CD4-positive, alpha-beta memory T cell (primary cell): ENCODE results near the gene TMEM100. TPM values are rescaled to one million over a fixed set of nuclear protein-coding genes. Genes with fewer than 3 reads are reported as not detected.

Experiments
- CTCF ChIA-PET: fragments of 350-600 bp; sonication (Branson Sonifier 250); formaldehyde crosslinking; loops from one replicate; lab custom pipeline; 2021; ENCODE audit warnings: inconsistent platforms; ENCODE audit not compliant: partially characterized antibody; lab: Charles Lee
- POLR2A ChIA-PET: fragments of 350-600 bp; sonication (Branson Sonifier 250); formaldehyde crosslinking; loops from one replicate; lab custom pipeline; 2021; ENCODE audit not compliant: partially characterized antibody; lab: Charles Lee
- DNase-seq, 5 donors: peaks; one replicate each; pipeline versions ENCODE4 v3.0.0 to v3.0.0-alpha.2; 2020 to 2022; ENCODE audit warnings: mixed read lengths in 1 of 5
- H3K27ac ChIP-seq: one replicate; pipeline ENCODE4 v1.7.0; 2013; ENCODE audit warnings: low read depth, low read length
- H3K27me3 ChIP-seq: 2 replicates; pipeline ENCODE4 v1.7.0; 2013; ENCODE audit warnings: mild to moderate bottlenecking, low read length, moderate library complexity; ENCODE audit not compliant: insufficient read depth
- H3K36me3 ChIP-seq: 2 replicates; pipeline ENCODE4 v1.7.0; 2013; ENCODE audit warnings: mild to moderate bottlenecking, low read length, moderate library complexity; ENCODE audit not compliant: insufficient read depth
- H3K4me1 ChIP-seq: 2 replicates; pipeline ENCODE4 v1.7.0; 2013; ENCODE audit warnings: mild to moderate bottlenecking, low read length, moderate library complexity; ENCODE audit not compliant: insufficient read depth
- H3K4me3 ChIP-seq, 2 donors: one replicate each; pipeline ENCODE4 v1.7.0; 2013; ENCODE audit warnings: low read length in 2 of 2, mild to moderate bottlenecking in 1 of 2
- H3K9me3 ChIP-seq, 2 donors: one replicate each; pipeline ENCODE4 v1.7.0; 2013; ENCODE audit warnings: low read length in 2 of 2, control low read depth in 1 of 2; ENCODE audit not compliant: control insufficient read depth in 1 of 2
- H3K27ac Mint-ChIP-seq, 7 donors: one replicate each; pipeline ENCODE4 v1.8.0; 2020 to 2021; ENCODE audit warnings: mixed read lengths in 7 of 7, mild to moderate bottlenecking in 6 of 7, inconsistent platforms in 3 of 7, moderate library complexity in 3 of 7
- H3K27me3 Mint-ChIP-seq, 2 donors: one replicate each; pipeline ENCODE4 v1.8.0; 2020 to 2021; ENCODE audit warnings: mixed read lengths in 2 of 2
- H3K36me3 Mint-ChIP-seq, 2 donors: one replicate each; pipeline ENCODE4 v1.8.0; 2020 to 2021; ENCODE audit warnings: mixed read lengths in 2 of 2, inconsistent platforms in 1 of 2, mild to moderate bottlenecking in 1 of 2
- H3K4me1 Mint-ChIP-seq, 4 donors: one replicate each; pipeline ENCODE4 v1.8.0; 2020 to 2021; ENCODE audit warnings: mixed read lengths in 4 of 4, mild to moderate bottlenecking in 1 of 4
- H3K4me3 Mint-ChIP-seq, 8 donors: one replicate each; pipeline ENCODE4 v1.8.0; 2020 to 2021; ENCODE audit warnings: mixed read lengths in 8 of 8, mild to moderate bottlenecking in 7 of 8, moderate library complexity in 6 of 8, inconsistent platforms in 3 of 8
- H3K9me3 Mint-ChIP-seq, 8 donors: one replicate each; pipeline ENCODE4 v1.8.0; 2020 to 2021; ENCODE audit warnings: mixed read lengths in 8 of 8, mild to moderate bottlenecking in 5 of 8, inconsistent platforms in 3 of 8, moderate library complexity in 1 of 8
- intact Hi-C: fragments of 100-400 bp; cut with micrococcal nuclease; formaldehyde crosslinking; loops from one replicate; pipeline ENCODE4 v1.15.1; 2023
- polyA plus RNA-seq, 2 donors: library from polyadenylated mRNA; unstranded; fragments of 300-500 nt; fragmentation: Illumina TruSeq; gene quantifications; one replicate each; pipeline ENCODE4 v1.2.3, GENCODE V29; 2021
- total RNA-seq, 2 experiments: library from RNA; stranded (reverse); gene quantifications; one replicate each; pipeline ENCODE4 v1.2.3, GENCODE V29; 2021

The TMEM100 gene
- total and polyA plus RNA-seq, 4 experiments from 2014 or later, result not detected

- peaks cover 4% of the 10 kb centered on the region for H3K27me3 ChIP-seq
- no peaks in the 10 kb centered on the region for H3K9me3 Mint-ChIP-seq
- intact Hi-C loops, result loop anchor here (2.0 to 10.0 kb wide), 2 partner anchors 15 to 787 kb away; partner anchors contain the start of genes COX11 and STXBP4
- ChIA-PET CTCF (interaction anchor here (1.1 to 1.6 kb wide), 7 partner anchors 8 to 175 kb away, joined by 3 to 9 read pairs (median 4); no protein-coding TSS in a partner anchor), POLR2A (interaction anchor here (0.5 kb wide), 1 partner anchor 18 kb away, joined by 4 read pairs; no protein-coding TSS in a partner anchor)
- H3K27me3 Mint-ChIP-seq, result peaks cover 13 to 16% of the 10 kb centered on the region in 2 donors
- peak overlapping the region in 6 of 7 donors; percentile 8 to 79 (median 57) for H3K27ac Mint-ChIP-seq
- peaks cover 13% of the 10 kb centered on the region for H3K4me1 ChIP-seq
- DNase-seq, result no peak
- peak overlapping the region; percentile 39 for H3K27ac ChIP-seq
- no peaks in the 10 kb centered on the region for H3K9me3 ChIP-seq
- no peaks in the 10 kb centered on the region for H3K36me3 ChIP-seq
- H3K4me3 Mint-ChIP-seq, result peak overlapping the region; percentile 80 to 93 (median 88)
- H3K36me3 Mint-ChIP-seq, result peaks cover 0 to 1% of the 10 kb centered on the region in 2 donors
- peaks cover 15 to 26% (median 17%) of the 10 kb centered on the region in 4 donors for H3K4me1 Mint-ChIP-seq
- H3K4me3 ChIP-seq, result peak overlapping the region; percentile 37 to 58
Observed at GRCh38 chr17:55751720-55752250, 29.1 kb upstream of the TMEM100 start.

DNA sequence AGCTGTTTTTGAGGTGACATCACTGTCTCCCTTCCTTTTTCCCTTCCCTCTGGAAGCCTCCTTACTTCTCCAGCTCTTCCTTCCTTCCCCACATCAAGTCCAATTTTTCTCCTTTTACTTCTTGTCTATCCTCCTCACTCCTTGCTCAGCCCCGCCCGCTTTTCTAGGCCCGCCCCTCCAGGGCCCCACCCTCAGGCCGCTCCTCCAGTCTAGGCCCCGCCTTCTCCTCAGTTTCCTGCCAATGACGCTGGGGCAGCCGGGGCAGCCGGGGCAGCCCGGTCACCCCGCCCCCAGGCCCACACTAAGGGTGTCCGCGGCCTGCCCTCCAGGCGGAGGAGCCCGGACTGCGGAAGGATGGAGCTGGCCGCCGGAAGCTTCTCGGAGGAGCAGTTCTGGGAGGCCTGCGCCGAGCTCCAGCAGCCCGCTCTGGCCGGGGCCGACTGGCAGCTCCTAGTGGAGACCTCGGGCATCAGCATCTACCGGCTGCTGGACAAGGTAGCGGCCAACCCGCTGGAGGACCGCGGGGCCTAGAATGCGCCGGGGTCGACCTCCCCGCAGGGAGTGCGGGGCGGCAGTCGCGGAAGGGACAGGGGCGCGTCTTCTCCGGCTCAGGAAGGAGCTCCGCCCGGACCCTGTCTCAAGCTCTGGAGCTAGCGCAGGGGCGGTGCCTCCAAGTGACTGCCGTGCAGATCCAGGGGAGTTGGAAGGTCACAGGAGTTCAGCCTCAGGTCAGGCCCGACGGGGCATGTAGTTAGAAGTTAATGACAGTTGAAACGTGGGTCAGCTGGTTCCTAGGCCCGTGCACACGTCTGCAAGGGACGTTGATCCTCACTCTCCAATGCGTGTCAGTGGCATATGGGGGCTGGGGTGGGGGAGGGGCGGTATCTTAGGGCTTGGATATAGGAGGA is 28.3 kb upstream of the TMEM100 start, which contains the start of gene PCTP:
Gene PCTP, plus strand, starts transcription at position 302 of the 908 bp plus-strand sequence. Its CDS starts 53 bp downstream, at position 355.
- H3K27ac ChIP-seq, result peak within 1 kb of the TSS; percentile 39
- Mint-ChIP-seq H3K27ac (peak within 1 kb of the TSS; percentile 8 to 79 (median 48)), H3K9me3 (no peaks in the 10 kb centered on the region), H3K4me1 (peaks cover 15 to 26% (median 17%) of the 10 kb centered on the region in 4 donors), H3K27me3 (peaks cover 15 to 20% of the 10 kb centered on the region in 2 donors), H3K4me3 (peak within 1 kb of the TSS; percentile 80 to 93 (median 88)), H3K36me3 (peaks cover 0 to 1% of the 10 kb centered on the region in 2 donors)
- intact Hi-C loops, result loop anchor here (1.0 to 10.0 kb wide), 3 partner anchors 14 to 786 kb away; partner anchors contain the start of genes COX11 and STXBP4
- ChIA-PET POLR2A (interaction anchor here (0.5 to 0.6 kb wide), 2 partner anchors 19 to 174 kb away, joined by 3 to 4 read pairs; no protein-coding TSS in a partner anchor), CTCF (interaction anchor here (0.8 to 1.6 kb wide), 8 partner anchors 9 to 174 kb away, joined by 3 to 9 read pairs (median 4); no protein-coding TSS in a partner anchor)
- H3K27me3 ChIP-seq, result peaks cover 4% of the 10 kb centered on the region
- H3K9me3 ChIP-seq, result no peaks in the 10 kb centered on the region
- H3K4me3 ChIP-seq, result peak within 1 kb of the TSS; percentile 37 to 58
- H3K4me1 ChIP-seq, result peaks cover 13% of the 10 kb centered on the region
- DNase-seq, result peak; percentile 74 to 79 (median 78)
- H3K36me3 ChIP-seq, result no peaks in the 10 kb centered on the region

DNA sequence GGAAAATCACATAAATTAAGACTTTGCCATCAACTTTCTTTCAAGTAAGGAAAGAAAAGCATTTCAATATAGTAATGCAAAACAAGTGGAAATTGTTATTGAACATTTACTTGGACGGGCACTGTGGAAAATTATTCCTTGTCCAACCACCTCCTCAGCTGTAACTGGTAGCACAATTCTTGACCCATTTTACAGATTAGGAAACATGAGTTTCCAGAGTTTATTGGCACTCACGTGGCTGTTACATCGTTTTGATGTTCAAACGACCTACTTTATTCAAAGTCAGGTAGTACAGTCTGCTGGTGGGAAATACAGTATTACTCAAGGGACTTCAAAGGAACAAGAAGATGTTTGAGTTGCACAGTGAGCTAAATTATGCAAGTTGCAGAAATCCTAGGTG is 27.3 kb upstream of the TMEM100 start:
- peak overlapping the region in 5 of 8 donors; percentile 80 to 93 (median 88) for H3K4me3 Mint-ChIP-seq
- POLR2A ChIA-PET, result no interaction called here
- intact Hi-C loops, result loop anchor here (1.0 to 10.0 kb wide), 3 partner anchors 13 to 785 kb away; partner anchors contain the start of genes COX11 and STXBP4

GRCh38 chr17:55748841-55749240 is 26.2 kb upstream of the TMEM100 start:
- DNase-seq, result no peak
- intact Hi-C loops, result no loop called here
- POLR2A ChIA-PET, result no interaction called here
- peaks cover 4% of the 10 kb centered on the region for H3K27me3 ChIP-seq
- Mint-ChIP-seq H3K4me1 (peaks cover 15 to 26% (median 16%) of the 10 kb centered on the region in 4 donors), H3K27me3 (peaks cover 15 to 27% of the 10 kb centered on the region in 2 donors), H3K4me3 (no peak overlapping the region), H3K36me3 (peaks cover 0 to 1% of the 10 kb centered on the region in 2 donors), H3K27ac (no peak overlapping the region), H3K9me3 (no peaks in the 10 kb centered on the region)
- no peaks in the 10 kb centered on the region for H3K9me3 ChIP-seq
- H3K4me3 ChIP-seq, result no peak overlapping the region
- CTCF ChIA-PET, result no interaction called here
- H3K27ac ChIP-seq, result no peak overlapping the region
- peaks cover 13% of the 10 kb centered on the region for H3K4me1 ChIP-seq
- H3K36me3 ChIP-seq, result no peaks in the 10 kb centered on the region

More for the DNA sequence above, 27.3 kb upstream of the TMEM100 start:
- Histone ChIP-seq H3K9me3 (no peaks in the 10 kb centered on the region), H3K4me1 (peaks cover 13% of the 10 kb centered on the region), H3K4me3 (no peak overlapping the region), H3K27me3 (peaks cover 4% of the 10 kb centered on the region), H3K27ac (no peak overlapping the region), H3K36me3 (no peaks in the 10 kb centered on the region)
- DNase-seq, result no peak
- CTCF ChIA-PET, result interaction anchor here (1.6 kb wide), 2 partner anchors 14 to 148 kb away, joined by 5 to 9 read pairs; no protein-coding TSS in a partner anchor
- Mint-ChIP-seq H3K27ac (no peak overlapping the region), H3K9me3 (no peaks in the 10 kb centered on the region), H3K4me1 (peaks cover 15 to 26% (median 16%) of the 10 kb centered on the region in 4 donors), H3K27me3 (peaks cover 15 to 25% of the 10 kb centered on the region in 2 donors), H3K36me3 (peaks cover 0 to 1% of the 10 kb centered on the region in 2 donors)

DNA sequence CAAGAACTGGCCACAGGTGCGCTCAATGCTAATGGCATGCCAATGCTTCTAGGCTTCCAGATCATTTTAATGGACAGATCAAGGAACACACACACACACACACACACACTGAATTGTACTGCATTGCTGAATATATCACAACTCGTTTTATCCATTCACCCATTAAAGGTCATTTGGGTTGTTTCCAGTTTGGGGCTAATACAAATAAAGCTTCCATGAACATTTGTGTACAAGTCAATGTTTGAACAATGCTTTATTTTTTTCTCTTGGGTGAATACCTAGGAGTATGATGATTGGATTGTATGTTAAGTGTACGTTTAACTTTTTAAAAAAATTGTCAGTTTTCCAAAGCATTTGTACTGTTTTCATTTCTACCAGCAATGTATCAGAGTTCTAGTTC is 24.5 kb upstream of the TMEM100 start:
- Histone ChIP-seq H3K4me1 (peaks cover 13% of the 10 kb centered on the region), H3K27me3 (peaks cover 4% of the 10 kb centered on the region), H3K27ac (no peak overlapping the region), H3K9me3 (no peaks in the 10 kb centered on the region), H3K36me3 (no peaks in the 10 kb centered on the region), H3K4me3 (no peak overlapping the region)
- H3K27ac Mint-ChIP-seq, result no peak overlapping the region
- H3K4me3 Mint-ChIP-seq, result no peak overlapping the region
- no peaks in the 10 kb centered on the region for H3K9me3 Mint-ChIP-seq
- no peak for DNase-seq
- CTCF ChIA-PET, result no interaction called here
- POLR2A ChIA-PET, result no interaction called here
- peaks cover 0 to 1% of the 10 kb centered on the region in 2 donors for H3K36me3 Mint-ChIP-seq
- peaks cover 20 to 29% of the 10 kb centered on the region in 2 donors for H3K27me3 Mint-ChIP-seq
- peaks cover 11 to 20% (median 14%) of the 10 kb centered on the region in 4 donors for H3K4me1 Mint-ChIP-seq
- intact Hi-C loops, result no loop called here

DNA sequence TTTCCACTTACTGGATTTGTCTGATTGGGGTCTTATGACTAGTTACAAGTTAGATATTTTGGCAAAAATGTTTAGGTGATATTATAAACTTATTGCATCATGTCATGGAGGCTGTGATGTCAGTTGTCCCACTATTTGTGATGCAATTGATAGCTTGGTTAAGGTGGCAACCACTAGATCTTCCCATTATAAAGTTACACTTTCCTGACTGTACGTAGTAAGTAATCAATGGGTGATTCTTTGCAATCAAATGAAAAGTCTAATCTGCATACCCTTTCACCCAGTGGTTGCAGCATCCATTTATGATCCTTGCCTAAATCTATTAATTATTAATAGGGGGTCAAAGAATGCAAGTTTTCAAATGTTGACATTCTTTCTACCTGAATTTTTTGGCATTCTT is 23.8 kb upstream of the TMEM100 start:
- ChIA-PET CTCF (no interaction called here), POLR2A (no interaction called here)
- no peaks in the 10 kb centered on the region for H3K36me3 ChIP-seq
- Mint-ChIP-seq H3K27me3 (peaks cover 21 to 29% of the 10 kb centered on the region in 2 donors), H3K4me3 (no peak overlapping the region), H3K36me3 (peaks cover 0 to 1% of the 10 kb centered on the region in 2 donors), H3K27ac (no peak overlapping the region), H3K9me3 (no peaks in the 10 kb centered on the region), H3K4me1 (peaks cover 6 to 12% (median 9%) of the 10 kb centered on the region in 4 donors)
- H3K27me3 ChIP-seq, result peaks cover 4% of the 10 kb centered on the region
- no peak overlapping the region for H3K4me3 ChIP-seq
- no peak overlapping the region for H3K27ac ChIP-seq
- DNase-seq, result no peak
- H3K9me3 ChIP-seq, result no peaks in the 10 kb centered on the region
- H3K4me1 ChIP-seq, result peaks cover 8% of the 10 kb centered on the region
- intact Hi-C loops, result no loop called here
